GM12865 (cell line): ENCODE results near the gene TTF2.
"Not testable (repeated sequence)": the region's sequence is repeated elsewhere in the genome, so short reads cannot be mapped to it uniquely, and the experiment has no call there.

Experiments used
- DNase-seq: peaks from one replicate; pipeline ENCODE4 v3.0.0; 2010; ENCODE audit warnings: low read depth
- H3K4me3 ChIP-seq: 2 replicates; pipeline ENCODE4 v1.5.1; 2011; ENCODE audit warnings: mild to moderate bottlenecking, low read depth, low read length, control low read depth
- CTCF ChIP-seq: IDR thresholded peaks from 2 replicates; pipeline ENCODE4 v1.5.1; 2011; ENCODE audit warnings: low read length, control low read depth, low read depth, inconsistent platforms; ENCODE audit not compliant: insufficient read depth; ENCODE audit errors: missing control alignments

TTF2 gene

GRCh38 chr1:117147856-117148588 is 87.9 kb downstream of the TTF2 start:
- no peak for DNase-seq
- TF ChIP-seq CTCF: no peak

GRCh38 chr1:117150316-117150715 is 90.2 kb downstream of the TTF2 start:
- DNase-seq: no peak
- TF ChIP-seq CTCF: no peak

More at GRCh38 chr1:117147856-117148588, 87.9 kb downstream of the TTF2 start:
- no peak overlapping the region for H3K4me3 ChIP-seq

GRCh38 chr1:117151305-117151704 is 91.2 kb downstream of the TTF2 start:
- not testable (repeated sequence) for H3K4me3 ChIP-seq, DNase-seq

More at GRCh38 chr1:117150316-117150715, 90.2 kb downstream of the TTF2 start:
- H3K4me3 ChIP-seq: no peak overlapping the region
